A673 (cell line): ENCODE results near the gene KIRREL3. TPM values are rescaled to one million over a fixed set of nuclear protein-coding genes. Genes with fewer than 3 reads are reported as not detected.

Experiments
- BruUV-seq: library from RNA; stranded (reverse); fragments of 400-500 nt; replicated peaks from 2 replicates; lab custom pipeline; 2021; lab: Mats Ljungman, UMichigan
- CTCF ChIA-PET: fragments of 300-600 bp; sonication (Branson Sonifier 250); formaldehyde crosslinking; loops from one replicate; lab custom pipeline; 2022; ENCODE audit warnings: antibody characterized with exemption; lab: Charles Lee
- POLR2A ChIA-PET: fragments of 300-600 bp; sonication (Branson Sonifier 250); formaldehyde crosslinking; loops from one replicate; lab custom pipeline; 2022; ENCODE audit warnings: antibody characterized with exemption; ENCODE audit not compliant: low non-redundant PET; lab: Charles Lee
- DNase-seq: peaks from one replicate; pipeline ENCODE4 v3.0.0-alpha.2; 2015; ENCODE audit warnings: low spot score
- H3K27ac ChIP-seq: fragments of 200-600 bp; sonication (generic); 2 replicates; pipeline ENCODE4 v1.5.1; 2016; ENCODE audit warnings: mixed run types, low read depth, mild to moderate bottlenecking, mixed read lengths, antibody characterized with exemption, low read length; ENCODE audit not compliant: poor library complexity, severe bottlenecking
- H3K27me3 ChIP-seq: fragments of 200-600 bp; sonication (generic); replicated peaks from 2 replicates; pipeline ENCODE4 v1.6.1; 2017; ENCODE audit warnings: mixed run types, low read depth, mild to moderate bottlenecking, mixed read lengths, antibody characterized with exemption, low read length; ENCODE audit not compliant: insufficient read depth, poor library complexity
- H3K36me3 ChIP-seq: fragments of 200-600 bp; sonication (generic); 2 replicates; pipeline ENCODE4 v1.6.1; 2016; ENCODE audit warnings: mixed run types, mild to moderate bottlenecking, mixed read lengths, antibody characterized with exemption, low read length; ENCODE audit not compliant: insufficient read depth, poor library complexity, severe bottlenecking
- H3K4me1 ChIP-seq: fragments of 200-600 bp; sonication (generic); 2 replicates; pipeline ENCODE4 v1.6.1; 2017; ENCODE audit warnings: mixed run types, mild to moderate bottlenecking, mixed read lengths, antibody characterized with exemption, low read length; ENCODE audit not compliant: insufficient read depth, poor library complexity, severe bottlenecking
- H3K4me3 ChIP-seq: fragments of 200-600 bp; sonication (generic); 2 replicates; pipeline ENCODE4 v1.5.1; 2016; ENCODE audit warnings: low read depth, mixed run types, mild to moderate bottlenecking, mixed read lengths, low read length; ENCODE audit not compliant: poor library complexity, severe bottlenecking
- H3K9me3 ChIP-seq: fragments of 200-600 bp; sonication (generic); 2 replicates; pipeline ENCODE4 v1.6.1; 2016; ENCODE audit warnings: mixed run types, low read depth, mild to moderate bottlenecking, mixed read lengths, antibody characterized with exemption, low read length; ENCODE audit not compliant: poor library complexity, severe bottlenecking
- CTCF ChIP-seq: fragments of 300-800, 200-600 bp; sonication (generic); conservative IDR thresholded peaks from 2 replicates; pipeline ENCODE4 v1.5.1; 2017; ENCODE audit warnings: low read depth, mild to moderate bottlenecking, antibody characterized with exemption, low read length, moderate library complexity, mixed read lengths
- EZH2 ChIP-seq: fragments of 200-600 bp; sonication (generic); IDR thresholded peaks from 2 replicates; pipeline ENCODE4 v1.6.1; 2017; ENCODE audit warnings: borderline replicate concordance, low read depth, mild to moderate bottlenecking, mixed read lengths, antibody characterized with exemption, low read length; ENCODE audit not compliant: poor library complexity, severe bottlenecking
- intact Hi-C: fragments of 100-400 bp; cut with micrococcal nuclease; formaldehyde crosslinking; loops from one replicate; pipeline ENCODE4 v1.10.0; 2022; ENCODE audit not compliant: unreplicated experiment
- total RNA-seq: library from RNA; stranded (reverse); gene quantifications from 2 replicates; pipeline ENCODE4 v1.2.3, GENCODE V29; 2021

Gene KIRREL3
- total RNA-seq, 1 experiment from 2014 or later, result not detected

DNA sequence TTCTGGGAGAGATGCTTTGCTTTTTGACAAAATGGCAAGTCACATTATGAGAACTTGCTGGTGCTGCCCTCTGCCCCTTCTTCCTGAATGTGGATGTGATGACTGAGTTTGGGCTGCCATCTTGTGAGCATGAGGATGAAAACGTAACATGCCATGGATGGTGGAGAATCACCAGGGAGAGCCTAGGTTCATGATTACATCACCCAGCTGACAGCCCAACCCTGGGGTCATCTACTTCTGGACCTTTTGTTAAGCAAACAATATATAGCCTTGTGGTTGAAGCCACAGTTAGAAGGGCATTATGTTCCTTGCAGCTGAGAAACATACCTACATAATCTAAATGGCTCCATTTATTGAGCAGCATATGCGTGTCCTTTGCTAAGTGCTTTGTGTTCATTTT lies 321.5 kb downstream of the KIRREL3 start:
- no peak for DNase-seq
- ChIA-PET CTCF (no interaction called here), POLR2A (no interaction called here)

GRCh38 chr11:126676536-126676935 lies 324.0 kb downstream of the KIRREL3 start:
- Histone ChIP-seq H3K4me3 (no peak overlapping the region), H3K27me3 (peaks cover 16% of the 10 kb centered on the region)
- POLR2A ChIA-PET, result no interaction called here

More for the DNA sequence above, 321.5 kb downstream of the KIRREL3 start:
- H3K9me3 ChIP-seq, result no peaks in the 10 kb centered on the region
- H3K4me1 ChIP-seq, result peaks cover 8% of the 10 kb centered on the region
- intact Hi-C loops, result no loop called here
- H3K36me3 ChIP-seq, result no peaks in the 10 kb centered on the region
- H3K27ac ChIP-seq, result no peak overlapping the region
- H3K4me3 ChIP-seq, result no peak overlapping the region
- H3K27me3 ChIP-seq, result peaks cover 13% of the 10 kb centered on the region
- BruUV-seq, result no TSS peak
- TF ChIP-seq EZH2 (no peak), CTCF (no peak)

DNA sequence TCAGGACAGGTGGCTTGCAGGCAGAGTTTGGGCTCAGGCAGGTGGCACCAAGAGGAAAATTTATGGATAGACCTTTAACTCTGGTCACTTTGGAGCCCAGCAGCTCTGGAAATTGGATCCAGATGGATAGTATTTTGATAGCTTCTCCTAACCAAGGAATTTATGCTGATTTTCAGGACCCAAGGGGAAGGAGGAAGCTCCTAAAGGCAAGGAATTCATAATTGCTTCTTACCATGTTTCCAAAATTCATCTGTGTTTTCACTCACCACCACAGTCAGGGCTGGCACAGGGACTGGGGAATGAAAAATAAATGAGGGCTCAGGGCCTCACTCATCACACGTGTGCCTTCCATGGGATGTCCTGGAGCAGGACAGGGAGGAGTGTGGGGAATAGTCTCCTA lies 327.3 kb downstream of the KIRREL3 start:
- no peak overlapping the region for H3K4me3 ChIP-seq
- peaks cover 38% of the 10 kb centered on the region for H3K27me3 ChIP-seq
- H3K36me3 ChIP-seq, result no peaks in the 10 kb centered on the region
- DNase-seq, result no peak
- no peak for TF ChIP-seq EZH2
- no peak for TF ChIP-seq CTCF
- H3K4me1 ChIP-seq, result no peaks in the 10 kb centered on the region
- intact Hi-C loops, result no loop called here
- POLR2A ChIA-PET, result no interaction called here
- H3K9me3 ChIP-seq, result no peaks in the 10 kb centered on the region
- BruUV-seq, result no TSS peak
- CTCF ChIA-PET, result no interaction called here
- no peak overlapping the region for H3K27ac ChIP-seq

More at GRCh38 chr11:126676536-126676935, 324.0 kb downstream of the KIRREL3 start:
- intact Hi-C loops, result no loop called here
- CTCF ChIA-PET, result no interaction called here
- no peaks in the 10 kb centered on the region for H3K9me3 ChIP-seq
- no TSS peak for BruUV-seq
- peaks cover 8% of the 10 kb centered on the region for H3K4me1 ChIP-seq
- H3K36me3 ChIP-seq, result no peaks in the 10 kb centered on the region
- DNase-seq, result no peak
- no peak overlapping the region for H3K27ac ChIP-seq
- TF ChIP-seq EZH2 (no peak), CTCF (no peak)
